GM12873 (cell line): ENCODE results near the gene ITGAD.

Experiments
- TF ChIP-seq, protein P1 (sequence below): IDR thresholded peaks from 2 replicates; pipeline ENCODE4 v1.5.1; 2012; ENCODE audit warnings: low read depth, mild to moderate bottlenecking, moderate library complexity, low read length, control low read depth; ENCODE audit not compliant: insufficient read depth; ENCODE audit errors: missing control alignments

ITGAD gene

DNA sequence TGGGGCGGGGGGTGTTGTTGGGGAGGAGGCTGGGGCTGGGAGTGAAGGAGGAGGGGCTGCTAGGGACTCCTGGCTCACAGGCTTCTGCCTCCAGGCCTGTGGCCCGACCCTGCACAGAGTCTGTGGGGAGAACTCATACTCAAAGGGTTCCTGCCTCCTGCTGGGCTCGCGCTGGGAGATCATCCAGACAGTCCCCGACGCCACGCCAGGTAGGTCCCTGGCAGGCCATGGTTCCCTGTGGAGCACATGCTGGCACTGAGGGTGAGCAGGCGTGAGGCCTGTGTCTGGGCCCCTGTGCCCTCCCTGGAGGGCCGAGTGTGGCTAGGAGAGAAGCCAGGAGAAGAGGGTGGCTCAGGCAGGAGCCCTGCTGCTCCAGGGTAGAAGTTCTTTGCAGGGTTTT lies 4.6 kb downstream of the ITGAD start:
- TF ChIP-seq, protein P1, sequence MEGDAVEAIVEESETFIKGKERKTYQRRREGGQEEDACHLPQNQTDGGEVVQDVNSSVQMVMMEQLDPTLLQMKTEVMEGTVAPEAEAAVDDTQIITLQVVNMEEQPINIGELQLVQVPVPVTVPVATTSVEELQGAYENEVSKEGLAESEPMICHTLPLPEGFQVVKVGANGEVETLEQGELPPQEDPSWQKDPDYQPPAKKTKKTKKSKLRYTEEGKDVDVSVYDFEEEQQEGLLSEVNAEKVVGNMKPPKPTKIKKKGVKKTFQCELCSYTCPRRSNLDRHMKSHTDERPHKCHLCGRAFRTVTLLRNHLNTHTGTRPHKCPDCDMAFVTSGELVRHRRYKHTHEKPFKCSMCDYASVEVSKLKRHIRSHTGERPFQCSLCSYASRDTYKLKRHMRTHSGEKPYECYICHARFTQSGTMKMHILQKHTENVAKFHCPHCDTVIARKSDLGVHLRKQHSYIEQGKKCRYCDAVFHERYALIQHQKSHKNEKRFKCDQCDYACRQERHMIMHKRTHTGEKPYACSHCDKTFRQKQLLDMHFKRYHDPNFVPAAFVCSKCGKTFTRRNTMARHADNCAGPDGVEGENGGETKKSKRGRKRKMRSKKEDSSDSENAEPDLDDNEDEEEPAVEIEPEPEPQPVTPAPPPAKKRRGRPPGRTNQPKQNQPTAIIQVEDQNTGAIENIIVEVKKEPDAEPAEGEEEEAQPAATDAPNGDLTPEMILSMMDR = no peak

- TF ChIP-seq, protein P1 = no peak
Observed at GRCh38 chr16:31400191-31400590, 7.1 kb downstream of the ITGAD start.

DNA sequence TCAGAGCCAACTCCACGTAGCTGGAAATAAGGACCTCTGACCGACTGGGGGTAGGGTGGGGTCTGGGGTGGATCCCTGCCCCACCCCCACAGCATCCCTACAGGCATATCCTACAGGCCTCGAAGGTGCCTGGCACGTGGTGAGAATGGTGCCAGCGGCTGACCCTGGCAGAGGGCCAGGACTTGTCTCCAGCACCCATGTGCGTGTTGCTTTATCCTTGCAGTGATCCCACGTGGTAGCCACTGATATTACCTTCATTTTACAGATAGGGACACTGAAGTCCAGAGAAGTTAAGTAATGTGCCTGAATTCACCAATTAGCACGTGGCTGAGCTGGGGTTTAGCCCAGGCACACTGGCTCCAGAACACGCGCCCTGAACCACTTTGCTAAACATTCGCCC lies 8.3 kb downstream of the ITGAD start:
- TF ChIP-seq, protein P1 = no peak

GRCh38 chr16:31402687-31403086 lies 9.6 kb downstream of the ITGAD start:
- TF ChIP-seq, protein P1 = no peak

DNA sequence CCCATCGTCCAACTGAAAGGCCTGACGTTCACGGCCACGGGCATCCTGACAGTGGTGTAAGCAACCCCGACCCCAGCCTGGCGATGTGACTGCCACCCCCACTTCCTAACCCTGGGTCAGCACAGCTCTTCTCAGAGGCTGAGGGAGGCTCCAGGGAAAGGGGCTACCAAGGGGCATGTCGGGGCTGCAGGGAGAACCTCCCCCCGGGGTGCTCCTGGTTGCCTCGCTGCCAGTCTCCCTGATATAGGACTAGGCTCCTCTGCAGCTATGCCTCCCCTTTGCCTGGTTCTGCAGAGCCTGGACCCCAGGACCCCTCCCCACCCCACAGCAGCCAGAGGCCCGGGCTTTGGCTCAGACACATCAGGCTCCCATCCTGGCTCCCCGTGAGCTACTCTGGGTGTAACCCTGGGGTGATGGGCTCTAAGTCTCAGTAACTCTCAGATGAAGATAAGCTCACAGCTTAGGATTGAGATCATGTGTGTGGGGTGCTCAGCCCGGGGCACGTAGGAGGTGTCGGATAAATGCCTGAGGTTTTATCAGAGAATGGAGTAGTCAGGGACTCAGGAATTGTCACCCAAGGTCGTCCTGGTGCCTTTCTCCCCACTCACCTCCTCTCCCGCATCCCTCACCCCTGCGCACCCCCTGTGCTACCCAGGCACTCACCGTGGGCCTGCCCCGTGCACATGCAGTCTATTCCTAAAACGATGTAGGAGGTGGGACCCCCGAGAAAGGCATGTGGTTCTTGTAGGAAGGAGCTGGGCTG lies 10.6 kb downstream of the ITGAD start:
- TF ChIP-seq, protein P1 = no peak

GRCh38 chr16:31404353-31405064 lies 11.4 kb downstream of the ITGAD start:
- TF ChIP-seq, protein P1 = no peak

- TF ChIP-seq, protein P1 = no peak
Observed at GRCh38 chr16:31407406-31407805, 14.3 kb downstream of the ITGAD start.
